ENCODE results near the gene TMCO6. TPM values are rescaled to one million over a fixed set of nuclear protein-coding genes. Genes with fewer than 3 reads are reported as not detected.

TMCO6 gene
- total RNA-seq, 1 experiment from 2014 or later, result 32.2 TPM

GRCh38 chr5:140627972-140628371, 11.3 kb upstream of the TMCO6 start (continued):
- no peak for TF ChIP-seq ZNF425 (CRISPR knock-in tag; conservative IDR thresholded peaks at IDR 0.05)
- TF ChIP-seq GRHL2 (CRISPR knock-in tag; IDR thresholded peaks at IDR 0.05; ENCODE audit: insufficient replicate concordance, severe bottlenecking), result no peak
- no peak for TF ChIP-seq IRF1 (CRISPR knock-in tag; IDR thresholded peaks at IDR 0.05)
- TF ChIP-seq ZNF416 (CRISPR knock-in tag; IDR thresholded peaks at IDR 0.05), result no peak
- no peak for TF ChIP-seq ZBTB43 (CRISPR knock-in tag; IDR thresholded peaks at IDR 0.05)
- TF ChIP-seq NFE2L1 (CRISPR knock-in tag; IDR thresholded peaks at IDR 0.05), result no peak
- TF ChIP-seq ZBTB21 (CRISPR knock-in tag; IDR thresholded peaks at IDR 0.05; ENCODE audit: borderline replicate concordance), result no peak
- no peak for TF ChIP-seq ATF1 (CRISPR knock-in tag; IDR thresholded peaks at IDR 0.05)
- no peak for TF ChIP-seq ZNF281 (CRISPR knock-in tag; IDR thresholded peaks at IDR 0.05)
- no peak for TF ChIP-seq NR2C2 (CRISPR knock-in tag; IDR thresholded peaks at IDR 0.05)
- TF ChIP-seq GABPB1 (CRISPR knock-in tag; IDR thresholded peaks at IDR 0.05), result no peak

- CTCF ChIA-PET, result no interaction called here
- DNase-seq (ENCODE audit: low spot score) (no peak), ATAC-seq (no peak)
- Mint-ChIP-seq H3K36me3 (peaks cover 38% of the 10 kb centered on the region), H3K9me3 (peaks cover 50% of the 10 kb centered on the region), H3K27me3 (ENCODE audit: low read depth) (peaks cover 50% of the 10 kb centered on the region), H3K4me3 (no peak overlapping the region), H3K4me1 (no peaks in the 10 kb centered on the region), H3K27ac (no peak overlapping the region)
- TF ChIP-seq STAT6 (CRISPR knock-in tag; conservative IDR thresholded peaks at IDR 0.05; ENCODE audit: low read depth) (no peak), ZNF317 (CRISPR knock-in tag; IDR thresholded peaks at IDR 0.05; ENCODE audit: borderline replicate concordance, low read depth) (no peak), MXD4 (CRISPR knock-in tag; IDR thresholded peaks at IDR 0.05; ENCODE audit: borderline replicate concordance) (no peak), USF2 (CRISPR knock-in tag; IDR thresholded peaks at IDR 0.05) (no peak), AFF4 (CRISPR knock-in tag; IDR thresholded peaks at IDR 0.05; ENCODE audit: borderline replicate concordance) (no peak), ZNF423 (CRISPR knock-in tag; IDR thresholded peaks at IDR 0.05) (no peak), IRF1 (CRISPR knock-in tag; IDR thresholded peaks at IDR 0.05) (no peak), ZSCAN18 (CRISPR knock-in tag; IDR thresholded peaks at IDR 0.05) (no peak)
- POLR2A ChIA-PET, result no interaction called here
Observed at GRCh38 chr5:140628711-140629110, 10.5 kb upstream of the TMCO6 start.
